ENCODE measurements around the gene PIK3C2B.

PIK3C2B gene

GRCh38 chr1:204459706-204460105 is 34.9 kb downstream of the PIK3C2B start:
- DNase-seq (ENCODE audit: low read depth), result no peak

- no peak for DNase-seq (ENCODE audit: low read depth)
Observed at GRCh38 chr1:204457666-204458065, 36.9 kb downstream of the PIK3C2B start.

GRCh38 chr1:204456826-204457442 is 37.7 kb downstream of the PIK3C2B start:
- DNase-seq (ENCODE audit: low read depth), result no peak

GRCh38 chr1:204455831-204456145 is 38.8 kb downstream of the PIK3C2B start:
- DNase-seq (ENCODE audit: low read depth), result no peak

GRCh38 chr1:204455063-204455830 is 39.4 kb downstream of the PIK3C2B start:
- no peak for DNase-seq (ENCODE audit: low read depth)

- DNase-seq (ENCODE audit: low read depth), result no peak
Observed at GRCh38 chr1:204454476-204454875, 40.1 kb downstream of the PIK3C2B start.

GRCh38 chr1:204453141-204453772 is 41.3 kb downstream of the PIK3C2B start:
- no peak for DNase-seq (ENCODE audit: low read depth)

GRCh38 chr1:204451352-204452124 is 43.1 kb downstream of the PIK3C2B start:
- no peak for DNase-seq (ENCODE audit: low read depth)

- DNase-seq (ENCODE audit: low read depth), result no peak
Observed at GRCh38 chr1:204450461-204451257, 43.9 kb downstream of the PIK3C2B start.

- no peak for DNase-seq (ENCODE audit: low read depth)
Observed at GRCh38 chr1:204449678-204450280, 44.8 kb downstream of the PIK3C2B start.

- no peak for DNase-seq (ENCODE audit: low read depth)
Observed at GRCh38 chr1:204448991-204449677, 45.5 kb downstream of the PIK3C2B start.

- no peak for DNase-seq (ENCODE audit: low read depth)
Observed at GRCh38 chr1:204448344-204448964, 46.2 kb downstream of the PIK3C2B start.

- DNase-seq (ENCODE audit: low read depth), result no peak
Observed at GRCh38 chr1:204447736-204448135, 46.9 kb downstream of the PIK3C2B start.

- DNase-seq (ENCODE audit: low read depth), result no peak
Observed at GRCh38 chr1:204447190-204447589, 47.4 kb downstream of the PIK3C2B start.

- DNase-seq (ENCODE audit: low read depth), result no peak
Observed at GRCh38 chr1:204446413-204447111, 48.0 kb downstream of the PIK3C2B start.

- DNase-seq (ENCODE audit: low read depth), result no peak
Observed at GRCh38 chr1:204445860-204446412, 48.7 kb downstream of the PIK3C2B start.

Data from HS-27A (cell line).